ENCODE results near the gene CYFIP2.
"Not testable (repeated sequence)": the region's sequence is repeated elsewhere in the genome, so short reads cannot be mapped to it uniquely, and the experiment has no call there.

CYFIP2 gene

GRCh38 chr5:157390551-157391297 lies 124.8 kb downstream of the CYFIP2 start:
- DNase-seq (ENCODE audit: low spot score) = peak; percentile 98

- DNase-seq (ENCODE audit: low spot score) = no peak
Observed at GRCh38 chr5:157398305-157398704, 132.4 kb downstream of the CYFIP2 start.

GRCh38 chr5:157400741-157401495 lies 135.0 kb downstream of the CYFIP2 start:
- DNase-seq (ENCODE audit: low spot score) = no peak

GRCh38 chr5:157415838-157416237 lies 149.9 kb downstream of the CYFIP2 start:
- DNase-seq (ENCODE audit: low spot score) = no peak

- not testable (repeated sequence) for DNase-seq (ENCODE audit: low spot score)
Observed at GRCh38 chr5:157419521-157419920, 153.6 kb downstream of the CYFIP2 start.

GRCh38 chr5:157429920-157430319 lies 164.0 kb downstream of the CYFIP2 start:
- DNase-seq (ENCODE audit: low spot score) = not testable (repeated sequence)

GRCh38 chr5:157431544-157432200 lies 165.7 kb downstream of the CYFIP2 start:
- DNase-seq (ENCODE audit: low spot score) = peak; percentile 80

GRCh38 chr5:157434096-157434495 lies 168.2 kb downstream of the CYFIP2 start:
- DNase-seq (ENCODE audit: low spot score) = no peak

GRCh38 chr5:157443041-157443549 lies 177.2 kb downstream of the CYFIP2 start:
- DNase-seq (ENCODE audit: low spot score) = no peak

GRCh38 chr5:157444224-157444623 lies 178.3 kb downstream of the CYFIP2 start:
- DNase-seq (ENCODE audit: low spot score) = no peak
